Mucosa of rectum (tissue), 2 donors: ENCODE data around the gene PDCD4.

Experiments
- H3K27ac ChIP-seq, 2 donors: one replicate each; pipeline ENCODE4 v1.7.0; 2013; ENCODE audit warnings: inconsistent platforms in 2 of 2, low read depth in 2 of 2, low read length in 2 of 2
- H3K27me3 ChIP-seq, 2 donors: one replicate each; pipeline ENCODE4 v1.7.0; 2013; ENCODE audit warnings: low read length in 2 of 2; ENCODE audit not compliant: control insufficient read depth in 2 of 2, insufficient read depth in 2 of 2
- H3K36me3 ChIP-seq, 2 donors: one replicate each; pipeline ENCODE4 v1.7.0; 2013; ENCODE audit warnings: low read length in 2 of 2; ENCODE audit not compliant: control insufficient read depth in 2 of 2, insufficient read depth in 2 of 2
- H3K4me1 ChIP-seq, 2 donors: one replicate each; pipeline ENCODE4 v1.7.0; 2013; ENCODE audit warnings: low read length in 2 of 2, mild to moderate bottlenecking in 1 of 2; ENCODE audit not compliant: control insufficient read depth in 2 of 2, insufficient read depth in 2 of 2
- H3K4me3 ChIP-seq, 2 donors: one replicate each; pipeline ENCODE4 v1.7.0; 2013; ENCODE audit warnings: low read length in 2 of 2
- H3K9ac ChIP-seq, 2 donors: one replicate each; pipeline ENCODE4 v1.7.0; 2013; ENCODE audit warnings: low read length in 2 of 2, low read depth in 1 of 2, mild to moderate bottlenecking in 1 of 2
- H3K9me3 ChIP-seq, 2 donors: one replicate each; pipeline ENCODE4 v1.7.0; 2013; ENCODE audit warnings: low read length in 2 of 2; ENCODE audit not compliant: control insufficient read depth in 2 of 2
- donor health status: healthy.
- donor health status: Normal muscosa, but diverticular disease.

PDCD4 gene

DNA sequence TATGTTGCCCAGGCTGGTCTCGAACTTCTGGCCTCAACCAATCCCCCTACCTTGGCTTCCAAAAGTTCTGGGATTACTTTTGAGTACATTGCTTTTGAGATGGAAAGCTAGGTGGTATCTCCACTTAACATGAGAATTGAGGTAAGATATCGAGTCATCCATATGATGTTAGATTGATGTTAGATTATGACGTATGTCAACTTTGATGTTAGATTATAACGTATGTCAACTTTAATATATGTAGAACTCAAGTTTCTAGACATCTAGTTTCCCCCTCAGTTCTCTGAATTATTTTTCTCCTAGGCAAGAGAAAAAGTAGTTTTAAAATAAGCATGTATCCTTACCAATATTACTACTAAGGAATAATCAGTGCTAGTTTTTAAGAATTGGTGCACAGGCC lies 67.7 kb downstream of the PDCD4 start:
- no peaks in the 10 kb centered on the region for H3K9me3 ChIP-seq
- no peaks in the 10 kb centered on the region for H3K27me3 ChIP-seq
- no peak overlapping the region for H3K27ac ChIP-seq
- H3K4me3 ChIP-seq: no peak overlapping the region
- H3K36me3 ChIP-seq: peaks cover 4 to 6% of the 10 kb centered on the region in 2 donors
- no peak overlapping the region for H3K9ac ChIP-seq
- H3K4me1 ChIP-seq: no peaks in the 10 kb centered on the region

GRCh38 chr10:110944792-110945396 lies 73.2 kb downstream of the PDCD4 start:
- H3K4me1 ChIP-seq: no peaks in the 10 kb centered on the region
- H3K27ac ChIP-seq: no peak overlapping the region
- H3K9me3 ChIP-seq: no peaks in the 10 kb centered on the region
- no peaks in the 10 kb centered on the region for H3K27me3 ChIP-seq
- no peak overlapping the region for H3K4me3 ChIP-seq
- H3K9ac ChIP-seq: no peak overlapping the region
- peaks cover 4 to 7% of the 10 kb centered on the region in 2 donors for H3K36me3 ChIP-seq

DNA sequence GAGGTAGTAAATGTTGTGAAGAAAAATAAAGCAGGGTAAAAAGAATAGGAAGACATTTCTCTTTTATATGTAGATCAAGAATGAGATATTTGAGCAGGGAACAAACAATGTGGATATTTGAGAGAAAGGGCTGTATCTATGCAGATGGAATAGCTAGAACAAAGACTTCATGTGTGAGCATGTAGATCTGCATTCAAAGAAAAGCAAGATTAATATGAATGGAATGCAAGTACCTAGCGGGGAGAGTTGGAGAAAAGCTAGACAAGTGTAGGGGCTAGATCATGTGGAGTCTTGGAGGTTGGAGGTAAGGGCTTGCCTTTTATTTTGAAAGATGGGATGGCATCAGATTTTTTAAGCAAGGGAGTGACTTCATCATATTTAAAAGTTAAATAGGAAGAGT lies 74.8 kb downstream of the PDCD4 start:
- no peaks in the 10 kb centered on the region for H3K4me1 ChIP-seq
- H3K9ac ChIP-seq: no peak overlapping the region
- no peaks in the 10 kb centered on the region for H3K27me3 ChIP-seq
- no peak overlapping the region for H3K27ac ChIP-seq
- H3K36me3 ChIP-seq: peaks cover 1 to 7% of the 10 kb centered on the region in 2 donors
- H3K9me3 ChIP-seq: no peaks in the 10 kb centered on the region
- H3K4me3 ChIP-seq: no peak overlapping the region

DNA sequence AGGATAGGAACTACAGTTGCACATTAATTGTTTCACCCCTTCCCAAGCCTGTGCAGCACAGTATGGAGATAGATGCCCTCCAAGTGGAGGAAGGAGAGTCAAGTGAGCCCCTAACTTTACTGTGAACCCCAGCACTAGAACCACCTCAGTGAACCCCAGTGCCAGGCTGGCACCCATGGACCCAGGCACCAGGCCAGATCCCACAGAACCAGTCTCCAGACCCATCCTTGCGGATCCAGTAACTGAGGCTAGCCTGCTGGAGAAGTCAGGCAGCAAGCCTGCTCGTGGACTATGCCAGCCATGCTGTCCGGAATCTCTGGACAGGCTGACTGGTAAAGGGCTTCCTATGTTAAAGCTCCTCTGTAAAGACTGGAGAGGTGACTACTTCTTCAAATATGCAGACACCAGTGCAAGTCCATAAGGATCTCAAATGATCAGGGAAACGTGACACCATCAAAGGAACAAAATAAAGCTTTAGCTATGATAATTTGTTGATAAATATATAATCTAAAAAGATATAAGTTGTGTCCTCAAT lies 75.4 kb downstream of the PDCD4 start:
- Histone ChIP-seq H3K27me3 (no peaks in the 10 kb centered on the region), H3K4me3 (no peak overlapping the region), H3K36me3 (peaks cover 1 to 7% of the 10 kb centered on the region in 2 donors), H3K27ac (no peak overlapping the region), H3K9me3 (no peaks in the 10 kb centered on the region), H3K4me1 (no peaks in the 10 kb centered on the region), H3K9ac (no peak overlapping the region)
